NCI-H748 treated with DMSO at 0.1 percent for 48 hours (cell line): ENCODE measurements around the gene ABHD3.
A peak's percentile ranks its signal among the peaks of the same experiment; 100 is the strongest.
"Not testable (repeated sequence)": the region's sequence is repeated elsewhere in the genome, so short reads cannot be mapped to it uniquely, and the experiment has no call there.

Experiments used
- DNase-seq: peaks from one replicate; lab custom pipeline; 2025; lab: John Stamatoyannopoulos, UW

ABHD3 gene

DNA sequence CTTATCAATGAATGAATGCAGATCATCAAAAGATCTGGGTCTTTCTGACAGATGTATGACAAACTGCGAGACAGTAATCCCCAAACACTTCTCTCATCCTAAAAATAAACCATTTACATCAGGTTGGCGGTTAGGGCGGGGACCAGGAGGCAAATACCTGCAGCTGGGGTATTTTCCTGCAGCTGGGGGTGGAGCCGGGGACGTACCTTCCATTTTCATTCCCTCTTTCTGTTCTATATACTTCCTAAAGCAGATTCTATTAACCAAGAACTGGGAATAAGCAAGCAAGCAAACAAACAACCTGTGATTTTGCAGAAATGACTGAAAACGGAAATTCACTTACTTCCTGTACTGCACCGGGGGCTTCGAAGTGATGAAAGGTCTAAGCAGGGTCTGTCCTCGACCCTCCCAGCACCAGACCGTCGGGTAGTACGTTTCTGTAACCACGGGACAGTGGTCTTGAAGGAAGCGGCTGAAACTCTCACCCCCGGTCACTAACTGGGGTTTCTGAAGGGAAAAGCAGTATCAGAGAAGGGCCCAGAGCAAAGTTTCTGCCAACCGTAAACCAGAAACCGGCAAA lies 1.2 kb downstream of the ABHD3 start:
- DNase-seq: peak; percentile 55

DNA sequence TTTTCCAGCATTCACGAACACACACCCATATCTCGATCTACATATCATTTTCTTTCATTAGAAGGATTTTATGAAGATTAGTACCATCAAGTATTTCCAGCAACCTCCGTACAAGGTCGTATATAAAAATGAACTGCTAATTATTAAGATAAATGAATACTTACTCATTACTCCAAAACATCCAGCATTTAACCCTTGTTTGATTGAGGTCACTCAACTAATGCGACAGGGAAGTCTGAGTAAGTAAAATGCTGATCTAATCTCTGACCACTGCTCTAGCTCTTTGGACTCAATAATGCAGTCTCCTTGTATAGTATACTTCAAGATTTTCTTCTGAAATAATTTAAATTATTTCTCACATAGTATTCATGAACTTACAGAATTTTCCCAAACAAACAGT lies 2.0 kb downstream of the ABHD3 start:
- DNase-seq: no peak

DNA sequence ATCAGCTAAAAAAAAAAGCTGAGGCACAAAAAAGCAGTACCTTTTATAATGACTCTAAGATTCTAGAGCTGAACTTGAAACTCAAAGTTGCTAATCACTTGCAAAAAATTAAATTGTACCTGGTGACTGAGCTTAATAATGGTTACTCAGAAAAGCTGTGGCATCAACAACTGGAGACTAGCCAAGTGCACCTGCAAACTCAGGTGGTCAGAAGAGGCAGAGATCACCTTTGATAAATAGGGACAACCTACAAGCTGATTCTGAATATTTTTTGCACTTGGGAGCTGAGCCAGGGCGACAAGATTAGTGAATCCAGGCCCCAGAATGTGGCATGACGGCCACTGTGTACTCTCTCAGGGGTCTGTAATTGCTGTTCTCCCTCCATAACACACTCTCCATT lies 3.0 kb downstream of the ABHD3 start:
- no peak for DNase-seq

DNA sequence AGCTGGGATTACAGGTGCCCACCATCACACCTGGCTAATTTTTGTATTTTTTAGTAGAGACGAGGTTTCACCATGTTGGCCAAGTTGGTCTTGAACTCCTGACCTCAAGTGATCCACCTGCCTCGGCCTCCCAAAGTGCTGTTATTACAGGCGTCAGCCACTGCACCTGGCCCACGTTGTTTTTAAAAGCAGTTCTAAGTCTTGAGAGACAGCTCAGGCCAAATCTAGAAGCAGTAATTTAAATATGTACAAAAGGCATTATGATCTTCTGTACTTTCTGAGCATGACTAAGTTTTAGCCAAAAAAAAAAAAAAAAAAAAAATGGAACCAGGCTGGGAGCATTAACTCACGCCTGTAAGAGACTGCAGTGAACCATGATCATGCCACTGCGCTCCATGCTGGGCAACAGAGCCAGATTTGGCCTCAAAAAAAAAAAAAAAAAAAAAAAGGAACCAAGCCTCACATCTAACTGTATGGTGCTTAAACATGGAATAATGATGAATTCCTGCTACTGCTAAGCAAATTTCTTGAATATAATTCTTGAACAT lies 4.0 kb downstream of the ABHD3 start:
- no peak for DNase-seq

DNA sequence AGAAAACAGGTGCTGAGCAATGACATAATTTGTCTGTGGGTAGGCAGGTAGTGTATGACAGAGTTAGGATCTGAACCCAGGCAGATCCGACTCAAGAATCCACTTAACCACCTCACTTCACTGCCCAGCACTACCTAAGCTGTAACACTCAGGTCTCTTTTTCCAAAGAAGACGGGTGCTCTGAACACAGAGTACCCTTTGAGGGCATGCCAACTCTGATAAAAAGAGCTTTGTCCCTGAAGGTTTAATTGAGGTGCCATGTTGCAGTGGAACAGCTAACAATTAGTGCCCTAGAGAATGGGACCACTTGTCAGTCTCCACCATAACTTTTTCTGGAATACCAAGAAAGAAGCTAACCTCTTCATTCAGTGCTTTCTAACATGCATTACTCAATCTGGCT lies 11.3 kb downstream of the ABHD3 start:
- no peak for DNase-seq

DNA sequence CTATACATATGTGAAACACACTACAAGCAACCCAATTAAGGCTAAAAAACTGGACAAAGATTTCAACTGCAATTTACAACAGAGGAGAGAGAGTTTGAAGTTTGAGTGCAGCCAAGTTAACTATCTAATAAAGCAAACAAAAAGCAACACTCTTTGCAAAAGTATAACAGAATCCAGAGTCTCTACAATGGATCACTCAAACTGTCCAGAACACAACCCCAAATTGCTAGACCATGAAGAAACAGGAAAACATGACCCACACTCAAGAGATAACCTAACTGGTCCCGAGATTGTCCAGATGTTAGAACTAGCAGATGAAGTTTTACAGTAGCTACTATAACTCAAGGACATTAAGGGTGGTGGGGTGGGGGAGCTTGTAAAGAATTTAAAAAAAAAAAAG lies 14.8 kb downstream of the ABHD3 start:
- DNase-seq: no peak

DNA sequence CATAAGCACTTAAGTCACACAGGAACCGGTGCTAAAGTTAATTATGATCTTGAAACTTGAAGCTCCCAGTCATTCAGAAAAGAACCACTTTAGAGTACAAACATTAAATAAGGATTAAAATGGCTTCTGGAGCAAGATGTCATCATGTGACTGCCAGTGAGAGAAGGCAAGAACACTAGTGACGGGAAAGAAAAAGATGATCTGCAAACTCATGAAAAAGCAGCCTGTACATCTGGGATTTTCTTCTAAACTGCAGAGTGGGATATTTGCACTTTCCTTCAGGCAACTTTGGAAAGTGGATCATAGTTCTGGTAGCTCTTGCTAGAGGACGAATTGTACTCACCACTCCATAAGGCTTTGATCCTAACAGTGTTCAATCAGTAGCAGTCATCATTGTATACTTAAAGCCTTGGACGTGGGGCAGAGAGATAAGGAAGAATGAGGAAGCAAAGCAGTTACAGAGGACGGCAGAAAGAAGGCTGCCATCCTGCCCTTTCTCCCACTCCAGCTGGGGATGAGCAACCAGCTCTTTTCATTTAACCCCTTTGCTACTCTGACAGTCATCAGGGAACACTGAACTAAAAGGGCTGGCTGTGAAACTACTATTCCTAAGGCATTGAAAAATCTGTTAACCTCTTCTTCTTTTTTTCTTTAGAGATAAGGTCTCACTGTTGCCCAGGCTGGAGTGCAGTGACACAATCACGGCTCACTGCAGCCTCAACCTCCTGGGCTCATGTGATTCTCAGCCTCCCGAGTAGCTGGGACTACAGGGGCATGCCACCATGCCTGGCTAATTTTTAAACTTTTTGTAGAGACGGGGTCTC lies 18.1 kb downstream of the ABHD3 start:
- no peak for DNase-seq

DNA sequence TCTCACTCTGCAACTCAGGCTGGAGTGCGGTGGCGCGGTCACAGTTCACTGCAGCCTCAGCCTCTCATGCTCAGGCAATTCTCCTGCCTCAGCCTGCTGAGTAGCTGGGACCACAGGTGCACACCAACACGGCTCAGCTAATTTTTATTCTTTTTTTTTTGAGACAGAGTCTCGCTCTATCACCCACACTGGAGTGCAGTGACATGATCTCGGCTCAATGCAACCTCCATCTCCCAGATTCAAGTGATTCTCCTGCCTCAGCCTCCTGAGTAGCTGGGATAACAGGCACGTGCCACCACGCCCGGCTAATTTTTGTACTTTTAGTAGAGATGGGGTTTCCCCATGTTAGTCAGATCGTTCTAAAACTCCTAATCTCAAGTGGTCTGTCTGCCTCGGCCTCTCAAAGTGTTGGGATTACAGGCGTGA lies 19.0 kb downstream of the ABHD3 start:
- not testable (repeated sequence) for DNase-seq

DNA sequence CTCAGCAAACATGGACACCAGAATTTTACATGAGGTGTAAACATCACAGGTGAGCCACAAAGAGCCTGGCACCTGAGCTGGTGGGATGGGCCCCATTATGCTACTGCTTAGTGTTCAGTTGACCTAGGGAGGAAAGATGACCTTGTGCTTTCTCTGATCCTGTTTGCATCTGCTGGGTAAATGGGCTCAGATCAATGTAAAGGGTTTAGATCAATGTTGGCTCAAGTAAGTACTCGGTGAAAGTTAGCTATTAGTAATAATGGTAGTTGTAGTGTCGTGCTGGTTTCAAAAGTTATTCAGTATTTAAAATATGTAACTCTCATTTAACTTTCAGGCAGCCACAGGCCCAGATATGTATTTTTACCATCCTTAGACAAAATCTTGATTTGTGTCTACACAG lies 19.8 kb downstream of the ABHD3 start:
- DNase-seq: no peak

DNA sequence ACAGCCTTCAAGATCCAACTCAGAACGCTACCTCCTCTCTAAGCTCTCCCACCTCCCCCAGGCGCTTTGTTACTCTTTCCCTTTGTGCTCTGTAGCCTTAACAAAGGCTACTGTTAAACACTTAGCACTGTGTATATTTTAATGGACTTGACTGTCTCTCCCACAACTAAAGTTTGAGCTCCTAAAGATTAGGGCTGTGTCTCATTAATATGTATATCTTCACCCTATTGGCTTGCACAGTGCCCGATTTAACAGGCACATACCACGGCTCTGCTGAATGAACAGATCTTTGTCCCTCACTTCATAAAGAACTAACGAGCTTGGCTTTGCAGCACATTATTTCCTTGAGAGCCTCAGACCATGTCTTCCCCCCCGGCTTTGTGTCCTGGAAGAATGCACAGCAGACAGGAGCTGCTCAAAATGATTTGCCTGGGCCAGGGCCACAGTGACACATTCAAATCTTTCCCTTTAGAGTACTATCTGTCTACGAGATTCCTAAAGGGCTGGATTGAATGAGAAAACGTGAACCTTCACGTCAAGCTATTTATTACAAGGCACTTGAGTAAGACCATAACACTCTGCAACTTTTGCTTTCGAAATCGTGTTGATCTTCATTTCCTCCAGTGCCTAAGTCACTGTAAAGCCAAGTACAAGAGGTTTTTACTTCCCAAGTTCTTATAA lies 22.1 kb downstream of the ABHD3 start:
- DNase-seq: no peak

DNA sequence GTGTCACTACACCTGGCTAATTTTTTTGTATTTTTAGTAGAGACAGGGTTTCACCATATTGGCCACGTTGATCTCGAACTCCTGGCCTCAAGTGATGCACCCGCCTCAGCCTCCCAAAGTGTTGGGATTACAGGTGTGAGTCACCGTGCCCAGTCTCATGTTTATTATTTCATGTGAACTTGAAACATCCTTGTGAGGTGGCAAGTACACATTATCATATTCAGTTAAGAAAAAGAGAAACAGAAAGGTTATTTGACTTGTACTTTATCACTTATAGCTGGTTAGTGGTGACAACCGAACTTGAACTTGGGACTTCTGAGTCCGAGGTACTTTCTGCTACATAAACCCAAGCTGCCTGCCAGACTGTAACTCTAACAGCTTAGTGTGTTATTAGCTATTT lies 24.4 kb downstream of the ABHD3 start:
- DNase-seq: no peak

DNA sequence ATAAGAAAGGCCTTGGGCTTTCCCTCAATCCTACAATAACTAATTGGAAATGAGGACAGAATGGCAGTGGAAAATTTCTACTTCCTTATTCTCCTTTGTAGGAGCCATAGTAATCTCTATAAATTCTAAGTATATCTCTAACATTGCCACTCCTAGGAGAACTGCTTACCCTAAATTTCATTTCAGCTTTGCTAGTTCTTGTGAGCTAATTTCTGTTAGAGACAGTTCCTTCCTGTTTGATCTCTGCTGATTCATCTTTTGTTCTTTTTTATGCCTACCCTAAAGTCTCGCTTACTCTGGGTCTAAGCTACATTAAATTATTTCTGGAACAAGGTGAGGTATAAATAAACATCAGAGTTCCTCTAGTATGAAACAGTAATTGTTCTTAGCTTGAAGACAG lies 25.7 kb downstream of the ABHD3 start:
- DNase-seq: no peak

DNA sequence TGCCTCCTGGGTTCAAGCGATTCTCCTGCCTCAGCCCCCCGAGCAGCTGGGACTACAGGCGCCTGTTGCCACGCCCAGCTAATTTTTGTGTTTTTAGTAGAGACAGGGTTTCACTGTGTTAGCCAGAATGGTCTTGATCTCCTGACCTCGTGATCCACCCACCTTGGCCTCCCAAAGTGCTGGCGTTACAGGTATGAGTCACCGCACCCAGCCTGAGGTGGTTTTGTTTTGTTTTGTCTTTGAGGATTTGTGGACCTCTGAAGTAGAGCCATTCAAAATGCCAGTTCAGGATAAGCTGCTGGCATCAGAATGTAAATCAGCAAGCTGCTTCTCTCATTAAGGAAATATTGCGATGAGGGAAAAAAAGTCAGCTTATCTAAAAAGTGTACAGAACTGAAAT lies 29.2 kb downstream of the ABHD3 start:
- DNase-seq: not testable (repeated sequence)

DNA sequence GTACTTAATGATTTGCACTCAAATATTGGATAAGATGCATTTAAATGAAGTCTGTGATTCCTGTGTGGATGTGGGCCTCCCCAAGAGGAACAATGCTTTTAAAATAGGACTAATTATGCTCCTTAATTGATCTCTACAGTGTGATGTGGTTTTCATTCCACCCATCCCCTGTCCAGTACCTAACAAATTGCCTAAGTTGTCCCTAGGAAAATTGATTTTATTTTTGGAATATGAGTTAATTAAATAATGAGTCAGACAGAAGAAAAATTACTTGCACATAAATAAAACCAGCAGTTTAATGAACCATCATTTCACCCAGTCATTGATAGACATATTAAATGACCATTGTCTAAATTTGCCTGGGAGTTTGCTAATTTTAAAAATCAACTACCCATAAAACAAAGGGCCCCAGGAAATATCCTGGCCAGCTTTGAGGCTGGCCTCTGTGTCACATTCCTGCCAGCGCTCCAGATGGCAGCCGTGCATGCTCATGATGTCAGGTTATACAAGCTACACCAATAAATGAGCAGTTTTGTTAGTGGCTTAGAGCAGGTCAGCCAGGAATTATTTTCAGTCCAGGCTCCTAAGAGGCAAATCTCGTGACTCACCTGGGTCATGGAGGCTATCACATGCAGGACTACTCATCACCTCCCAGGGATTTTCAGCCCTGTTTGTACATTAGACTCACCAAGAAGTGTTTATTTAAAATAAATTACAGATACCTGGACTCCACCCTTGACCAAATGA lies 31.9 kb downstream of the ABHD3 start:
- no peak for DNase-seq

DNA sequence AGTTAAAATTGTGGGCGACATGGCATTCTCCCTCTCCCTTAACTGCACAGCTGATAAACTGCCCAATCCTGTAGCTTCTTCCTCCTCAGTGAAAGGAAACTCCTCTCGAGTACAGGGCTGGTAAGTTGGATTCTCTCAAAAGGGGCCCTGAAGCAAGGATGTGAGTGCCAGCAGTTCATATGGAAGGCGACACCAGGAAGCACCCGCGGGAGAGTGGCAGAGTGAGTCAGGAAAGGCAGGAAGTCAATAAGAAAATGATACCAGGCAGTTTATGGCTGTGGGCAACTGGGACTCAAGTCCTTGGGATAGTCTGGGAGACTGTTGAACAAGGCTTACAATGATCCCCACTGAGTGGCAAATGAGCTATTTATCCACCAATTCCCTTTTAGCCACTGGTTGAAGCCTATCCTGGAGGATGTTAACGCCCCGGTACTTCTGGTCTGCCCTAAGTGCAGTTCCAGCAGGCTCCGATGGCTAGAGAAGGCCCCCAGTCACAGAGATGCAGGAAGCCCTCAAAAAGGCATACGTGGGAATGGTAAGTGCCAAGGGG lies 34.8 kb downstream of the ABHD3 start:
- DNase-seq: no peak

DNA sequence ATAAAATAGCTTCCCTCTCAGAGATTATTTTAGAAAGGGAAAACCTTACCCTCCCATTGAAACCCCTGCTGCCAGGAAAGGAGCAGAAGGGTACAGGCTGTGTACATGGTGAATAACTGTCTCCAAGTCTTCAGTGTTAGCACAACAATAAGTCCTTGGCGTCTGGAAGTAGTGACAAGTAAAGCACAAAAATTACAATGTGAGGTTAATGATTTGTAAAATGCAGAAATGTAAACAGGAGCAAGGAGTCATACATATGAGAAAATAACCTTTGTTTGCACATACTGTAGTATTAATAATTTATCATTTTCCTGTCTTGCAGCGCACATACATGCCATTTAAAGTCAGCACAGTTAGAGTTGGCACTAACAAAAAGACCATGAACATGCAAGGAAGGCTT lies 40.5 kb downstream of the ABHD3 start:
- no peak for DNase-seq

DNA sequence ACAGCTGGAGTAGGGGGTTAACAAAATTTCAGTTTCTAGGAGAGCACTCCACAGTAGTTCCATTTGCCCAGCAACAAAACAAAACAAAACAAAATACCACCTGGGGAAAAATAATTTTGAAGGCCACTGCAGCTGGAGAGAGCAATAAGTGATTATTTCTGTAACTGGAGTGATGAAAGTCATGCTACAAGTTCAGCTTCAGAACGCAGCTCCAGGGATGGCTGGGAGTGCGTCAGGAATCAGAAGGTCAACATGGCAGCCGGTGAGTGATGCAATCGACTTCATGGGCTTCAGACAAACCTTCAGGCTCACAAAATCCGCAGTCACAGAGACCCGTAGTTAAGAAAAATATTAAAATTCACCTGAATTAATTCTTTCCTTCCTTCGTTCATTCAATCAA lies 41.0 kb downstream of the ABHD3 start:
- no peak for DNase-seq

DNA sequence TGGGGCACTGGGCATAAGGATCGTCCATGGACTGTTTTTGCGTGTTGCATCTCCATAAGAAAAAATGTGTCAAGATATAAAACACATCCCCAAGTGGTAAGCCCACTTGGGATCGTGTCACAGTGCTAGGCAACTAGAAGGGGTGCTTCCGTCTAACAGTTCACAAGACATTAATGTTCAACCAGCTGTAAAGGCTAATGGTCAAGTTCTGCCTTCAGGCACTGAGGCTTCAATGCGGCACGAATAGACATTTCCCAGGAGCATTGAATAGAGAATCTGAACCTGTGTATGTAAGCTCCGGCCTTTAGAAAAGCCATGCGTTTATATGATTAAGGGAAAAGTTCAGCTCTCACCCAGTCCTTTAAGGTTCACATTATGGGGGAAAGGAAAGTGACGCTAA lies 42.0 kb downstream of the ABHD3 start:
- DNase-seq: no peak

DNA sequence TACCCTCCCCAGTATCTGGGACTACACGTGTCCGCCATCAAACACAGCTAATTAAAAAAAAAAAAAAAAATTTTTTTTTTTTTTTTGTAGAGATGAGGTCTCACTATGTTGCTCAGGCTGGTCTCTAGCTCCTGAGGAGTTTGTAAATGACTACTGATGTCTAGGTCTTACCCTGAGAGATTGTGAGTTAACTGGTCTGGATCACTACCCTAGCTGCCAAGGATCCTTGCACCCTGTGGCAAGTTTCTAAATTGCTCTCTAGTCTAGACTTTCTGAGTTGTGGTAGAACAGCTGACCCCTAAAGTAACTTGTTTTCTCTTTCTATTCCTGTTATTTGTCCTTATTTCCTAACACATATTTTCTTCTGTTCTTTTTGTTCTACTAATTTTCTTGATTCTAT lies 44.5 kb downstream of the ABHD3 start:
- DNase-seq: no peak

DNA sequence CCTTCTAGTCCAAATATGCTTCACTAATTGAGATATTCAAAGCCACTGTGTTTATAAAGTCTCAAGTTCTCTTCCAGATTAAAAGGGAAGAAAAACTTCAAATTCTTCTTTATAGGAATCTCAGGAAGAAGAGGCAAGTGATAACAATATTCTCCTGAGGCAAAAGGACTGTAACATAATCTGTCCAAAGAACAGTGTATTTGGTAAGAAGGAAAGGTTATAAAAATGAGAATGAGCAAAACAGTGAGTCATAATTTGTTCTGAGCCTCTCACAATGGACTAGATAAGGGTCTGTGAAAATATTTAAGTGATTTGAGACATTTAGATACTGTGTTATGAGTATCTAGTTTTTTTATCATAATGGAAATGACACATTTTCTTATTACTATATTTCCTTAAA lies 48.2 kb downstream of the ABHD3 start:
- no peak for DNase-seq

DNA sequence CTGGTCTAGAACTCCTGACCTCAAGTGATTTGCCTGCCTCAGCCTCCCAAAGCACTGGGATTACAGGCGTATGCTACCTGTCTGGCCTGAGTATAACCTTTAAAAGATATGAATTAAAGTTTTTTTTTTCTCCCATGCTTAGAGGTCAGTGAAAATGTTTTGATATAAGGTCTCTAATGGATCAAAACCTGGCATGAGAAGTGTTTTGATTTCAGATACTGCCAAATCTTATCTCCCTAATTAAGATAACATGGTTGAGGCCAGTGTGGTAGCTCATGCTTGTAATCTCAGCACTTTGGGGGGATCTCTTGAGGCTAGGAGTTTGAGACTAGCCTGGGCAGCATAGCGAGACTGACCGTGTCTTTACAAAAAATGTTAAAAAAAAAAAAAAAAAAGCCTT lies 51.2 kb downstream of the ABHD3 start:
- DNase-seq: no peak

DNA sequence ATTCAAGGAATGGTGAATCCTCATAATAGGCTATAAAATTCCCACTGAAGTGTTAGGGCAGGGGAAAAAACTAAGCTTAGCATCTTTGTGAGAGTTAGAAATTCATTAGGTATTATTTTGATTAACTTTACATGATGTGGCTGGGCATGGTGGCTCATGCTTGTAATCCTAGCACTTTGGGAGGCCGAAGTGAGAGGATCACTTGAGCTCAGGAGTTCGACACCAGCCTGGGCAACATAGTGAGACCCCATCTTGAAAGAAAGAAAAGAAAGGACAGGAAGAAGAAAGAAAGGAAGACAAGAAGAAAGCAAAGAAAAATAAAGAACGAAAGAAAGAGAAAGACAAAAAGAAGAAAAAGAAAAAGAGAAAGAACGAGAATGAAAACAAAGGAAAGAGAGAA lies 52.5 kb downstream of the ABHD3 start:
- no peak for DNase-seq
